Spleen (tissue), 7 donors: Measurements from ENCODE around the gene LTC4S.

Source experiments
- POLR2A ChIP-seq, 3 donors: fragments of 450-650 bp; IDR thresholded peaks; one replicate each; pipeline ENCODE4 v1.5.1; 2017; ENCODE audit warnings: antibody characterized with exemption in 3 of 3, mild to moderate bottlenecking in 1 of 3
- TF ChIP-seq, protein P1 (sequence below), 11 experiments: fragments of 200-600 bp in 7 of 11; fragments of 450-650 bp in 4 of 11; sonication (generic) in 4 of 11; IDR thresholded peaks in 8 of 11; conservative IDR thresholded peaks in 3 of 11; 1 replicate in 7 of 11; 2 replicates in 4 of 11; pipeline versions ENCODE4 v1.4.0 to v1.8.0; 2016 to 2021; ENCODE audit warnings: antibody characterized with exemption in 11 of 11, inconsistent platforms in 4 of 11, mild to moderate bottlenecking in 1 of 11
- donor health status: DM: no; HTN: no; CAD: no; lungs with moderate emphysema.
- donor health status: DM: no; HTN: no; CAD: no.
- donor health status: DM: no; HTN: no; CAD: no.

DNA sequence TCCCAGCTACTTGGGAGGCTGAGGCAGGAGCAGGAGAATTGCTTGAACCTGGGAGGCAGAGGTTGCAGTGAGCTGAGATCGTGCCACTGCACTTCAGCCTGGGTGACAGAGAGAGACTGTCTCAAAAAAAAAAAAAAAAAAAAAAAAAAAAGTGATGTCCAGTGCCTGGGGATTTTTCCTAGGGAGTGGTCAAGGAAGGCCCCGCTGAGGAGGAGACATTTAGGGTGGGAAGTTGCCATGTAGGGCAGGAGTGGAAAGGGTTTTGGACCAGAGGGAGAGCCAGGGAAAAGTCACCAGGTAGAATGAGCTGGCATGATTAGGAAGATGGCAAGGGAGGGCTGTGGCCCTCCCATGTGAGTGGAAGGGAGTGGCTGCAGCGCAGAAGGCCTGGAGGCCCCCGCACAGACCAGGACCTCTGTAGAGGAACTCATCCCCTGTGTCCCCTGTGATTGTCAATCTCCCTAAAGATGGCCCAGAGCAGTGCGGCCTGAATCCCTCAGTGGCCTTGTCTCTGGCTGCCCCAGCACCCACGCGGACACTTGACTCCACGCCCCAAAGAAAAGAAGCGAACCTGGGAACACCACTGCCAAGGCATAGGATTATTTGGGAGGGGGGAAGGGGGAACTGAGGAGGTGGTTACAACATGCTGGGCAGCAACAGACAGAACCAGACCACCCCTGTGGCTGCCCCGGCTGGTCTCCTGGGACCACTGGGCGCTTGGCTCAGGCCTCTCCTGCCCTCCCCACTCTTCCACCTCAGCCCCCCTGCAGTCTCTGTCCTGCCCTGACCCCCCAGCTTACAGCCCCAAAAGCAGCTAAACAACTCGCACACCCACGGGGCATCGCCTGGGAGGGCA lies 24.3 kb downstream of the LTC4S start:
- TF ChIP-seq, protein P1, sequence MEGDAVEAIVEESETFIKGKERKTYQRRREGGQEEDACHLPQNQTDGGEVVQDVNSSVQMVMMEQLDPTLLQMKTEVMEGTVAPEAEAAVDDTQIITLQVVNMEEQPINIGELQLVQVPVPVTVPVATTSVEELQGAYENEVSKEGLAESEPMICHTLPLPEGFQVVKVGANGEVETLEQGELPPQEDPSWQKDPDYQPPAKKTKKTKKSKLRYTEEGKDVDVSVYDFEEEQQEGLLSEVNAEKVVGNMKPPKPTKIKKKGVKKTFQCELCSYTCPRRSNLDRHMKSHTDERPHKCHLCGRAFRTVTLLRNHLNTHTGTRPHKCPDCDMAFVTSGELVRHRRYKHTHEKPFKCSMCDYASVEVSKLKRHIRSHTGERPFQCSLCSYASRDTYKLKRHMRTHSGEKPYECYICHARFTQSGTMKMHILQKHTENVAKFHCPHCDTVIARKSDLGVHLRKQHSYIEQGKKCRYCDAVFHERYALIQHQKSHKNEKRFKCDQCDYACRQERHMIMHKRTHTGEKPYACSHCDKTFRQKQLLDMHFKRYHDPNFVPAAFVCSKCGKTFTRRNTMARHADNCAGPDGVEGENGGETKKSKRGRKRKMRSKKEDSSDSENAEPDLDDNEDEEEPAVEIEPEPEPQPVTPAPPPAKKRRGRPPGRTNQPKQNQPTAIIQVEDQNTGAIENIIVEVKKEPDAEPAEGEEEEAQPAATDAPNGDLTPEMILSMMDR (IDR thresholded peaks at IDR 0.05 in 8 of 11, conservative IDR thresholded peaks at IDR 0.05 in 3 of 11): no peak
- no peak for TF ChIP-seq POLR2A (IDR thresholded peaks at IDR 0.05)
